Stimulated activated CD8-positive, alpha-beta memory T cell treated with anti-CD3 and anti-CD28 coated beads, Interleukin-15, amount 100 ng/mL, for 24 hours (primary cell): ENCODE measurements around the gene WWC2.

Source experiments
- DNase-seq: peaks from one replicate; pipeline ENCODE4 v3.0.0-alpha.2; 2020; ENCODE audit warnings: low read depth

The WWC2 gene

DNA sequence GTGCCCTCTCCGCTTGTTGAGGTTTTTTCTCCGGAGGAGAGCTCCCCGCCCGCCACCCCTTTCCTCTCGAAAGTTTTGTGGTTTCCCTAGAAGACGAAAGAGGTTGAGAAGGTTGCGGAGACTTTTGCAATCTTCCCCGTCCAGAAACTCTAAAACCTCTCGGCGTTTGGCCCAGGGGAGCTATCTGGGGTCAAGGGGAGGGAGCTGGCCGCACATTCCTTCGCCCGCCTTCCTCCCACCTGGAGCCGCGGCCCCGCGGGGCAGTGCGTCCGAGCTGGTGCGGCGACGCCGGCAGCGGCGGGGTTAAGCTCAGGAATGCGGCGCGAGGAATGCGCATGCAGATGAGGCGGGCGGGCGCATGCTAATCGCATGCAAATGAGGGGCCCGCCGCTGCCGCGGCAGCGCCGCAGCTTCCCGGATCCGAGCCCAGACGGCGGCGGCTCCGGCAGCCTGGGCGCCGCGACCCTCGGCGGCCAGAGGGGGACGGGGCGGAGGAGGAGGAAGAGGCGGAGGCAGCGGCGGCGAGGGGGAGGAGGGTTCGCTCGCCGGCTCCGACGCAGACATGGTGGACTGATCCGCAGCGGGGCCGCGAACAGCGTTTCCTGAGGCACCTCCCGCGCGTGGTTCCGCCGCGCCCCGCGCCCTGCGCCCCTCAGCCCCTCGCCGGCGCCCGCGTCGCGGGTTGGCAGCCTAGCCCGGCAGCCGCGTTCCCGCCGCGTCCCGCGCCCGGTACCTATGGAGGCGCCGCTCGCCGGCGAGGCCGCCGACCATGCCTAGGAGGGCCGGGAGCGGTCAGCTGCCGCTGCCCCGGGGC lies at the start of gene WWC2:
Gene WWC2, plus strand, starts transcription at position 535 of the 814 bp plus-strand sequence. Its CDS starts 235 bp downstream, at position 770.
- DNase-seq = peak; percentile 24

- no peak for DNase-seq
These were observed 45.4 kb upstream of the WWC2 start for GRCh38 chr4:183053681-183054080.

DNA sequence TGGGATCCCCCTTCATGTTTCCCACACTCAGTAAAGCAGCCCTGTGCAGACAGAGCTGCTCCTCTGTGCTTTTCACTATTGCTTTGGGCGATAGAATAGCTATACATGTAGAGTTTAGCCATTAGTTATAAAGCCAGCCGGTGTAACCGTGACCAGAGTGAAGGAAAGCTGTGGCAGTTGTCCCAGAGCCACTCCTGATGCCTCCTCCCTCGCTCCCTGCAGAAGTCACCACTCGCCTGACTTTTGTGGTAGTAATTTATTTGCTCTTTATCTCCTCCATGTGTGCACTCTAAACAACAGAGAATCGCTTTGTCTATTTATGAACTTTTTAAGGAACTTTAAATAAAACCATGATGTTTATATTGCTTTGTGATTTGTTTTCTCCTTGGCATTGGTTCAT lies 41.8 kb upstream of the WWC2 start:
- DNase-seq = no peak

- DNase-seq = no peak
These were observed 39.3 kb upstream of the WWC2 start for GRCh38 chr4:183059797-183060196.

GRCh38 chr4:183068502-183068901 lies 30.6 kb upstream of the WWC2 start:
- DNase-seq = no peak

DNA sequence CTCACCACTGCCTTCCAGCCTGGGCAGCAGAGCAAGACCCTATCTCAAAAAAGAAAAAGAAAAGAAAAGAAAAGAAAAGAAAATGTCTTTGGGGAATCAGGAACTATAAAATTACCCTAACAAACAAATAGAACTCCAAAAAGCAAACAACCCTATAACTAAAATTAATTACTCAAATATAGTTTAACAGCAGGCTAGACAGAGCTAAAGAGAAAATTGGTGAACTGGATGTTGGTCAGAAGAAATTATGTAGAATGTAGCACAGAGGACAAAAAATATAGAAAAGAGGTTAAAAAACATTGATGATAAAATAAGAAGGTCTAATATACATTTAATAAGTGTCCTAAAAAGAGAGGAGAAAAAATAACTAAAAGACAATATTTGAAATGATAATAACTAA lies 27.8 kb upstream of the WWC2 start:
- DNase-seq = no peak

DNA sequence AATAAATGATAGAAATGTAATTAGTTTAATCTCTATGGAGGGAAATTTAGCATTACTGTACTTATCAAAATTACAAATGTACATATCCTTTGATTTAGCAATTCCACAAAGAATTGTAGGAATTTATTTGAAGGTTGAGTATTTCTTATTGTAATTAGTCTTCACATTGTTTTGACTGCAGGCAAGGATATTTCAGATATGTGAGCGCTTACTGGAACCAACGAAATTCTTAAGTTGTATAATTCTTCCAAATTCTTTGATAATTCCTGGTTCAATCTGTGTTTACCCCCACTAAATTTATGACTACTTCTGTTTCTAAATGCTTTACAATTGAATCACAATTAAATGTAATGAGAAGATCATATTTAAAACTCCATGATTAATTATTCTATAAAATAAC lies 26.9 kb upstream of the WWC2 start:
- no peak for DNase-seq

GRCh38 chr4:183073838-183074145 lies 25.3 kb upstream of the WWC2 start:
- no peak for DNase-seq

GRCh38 chr4:183074288-183074990 lies 24.6 kb upstream of the WWC2 start:
- DNase-seq = no peak

DNA sequence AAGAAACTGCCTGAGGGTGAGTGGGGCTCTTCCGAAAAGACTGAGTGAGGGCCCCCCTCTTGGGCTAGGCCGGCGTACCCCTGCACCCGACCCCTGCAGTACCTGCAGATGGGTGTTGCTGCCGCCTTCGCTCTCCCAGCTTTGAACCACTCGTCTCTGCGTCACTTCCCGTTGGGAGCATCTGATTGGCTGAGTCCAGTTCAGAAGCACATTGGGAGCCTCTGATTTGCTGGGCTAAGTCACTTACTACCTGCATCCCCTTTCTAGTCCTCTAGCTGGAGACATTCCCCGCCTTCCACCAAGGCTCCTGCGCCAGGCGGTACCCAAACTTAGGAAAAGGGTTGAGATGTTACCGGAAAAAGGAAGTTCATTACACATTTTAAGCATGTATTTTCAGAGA lies 20.4 kb upstream of the WWC2 start:
- no peak for DNase-seq

GRCh38 chr4:183080372-183081115 lies 18.5 kb upstream of the WWC2 start:
- DNase-seq = no peak

GRCh38 chr4:183081116-183081469 lies 18.0 kb upstream of the WWC2 start:
- no peak for DNase-seq

DNA sequence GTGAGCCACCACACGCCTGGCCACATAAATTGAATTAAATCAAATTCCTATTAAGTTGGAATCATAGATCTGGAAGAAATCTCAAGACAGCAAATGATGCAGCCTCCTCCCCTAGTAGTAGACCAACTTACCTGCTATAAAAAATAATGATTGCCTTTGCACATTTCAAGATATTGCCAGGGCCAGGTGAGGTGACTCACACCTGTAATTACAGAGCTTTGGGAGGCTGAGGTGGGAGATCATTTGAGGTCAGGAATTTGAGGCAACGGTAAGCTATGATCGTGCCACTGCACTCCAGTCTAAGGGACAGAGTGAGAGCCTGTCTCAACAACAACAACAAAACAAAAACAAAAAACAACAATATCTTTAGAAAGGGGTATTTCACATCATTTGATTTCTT lies 17.0 kb upstream of the WWC2 start:
- no peak for DNase-seq

GRCh38 chr4:183094393-183095198 lies 4.5 kb upstream of the WWC2 start:
- no peak for DNase-seq

DNA sequence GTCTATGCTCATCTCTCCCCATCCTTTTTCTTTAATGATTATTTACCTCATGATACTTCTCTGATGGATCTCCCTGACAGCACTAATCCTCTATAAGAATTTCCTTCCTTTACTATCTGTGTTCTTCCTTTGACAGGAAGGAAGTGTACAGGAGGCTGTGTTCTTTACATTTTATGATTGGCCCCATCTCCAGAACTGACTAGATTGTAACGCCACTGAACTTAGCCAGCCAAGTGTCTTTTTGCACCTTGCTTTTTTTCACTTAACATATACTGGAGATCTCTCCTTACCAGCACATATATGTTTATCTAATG lies 3.9 kb upstream of the WWC2 start:
- no peak for DNase-seq

- DNase-seq = no peak
These were observed 2.6 kb upstream of the WWC2 start for GRCh38 chr4:183096276-183096965.

DNA sequence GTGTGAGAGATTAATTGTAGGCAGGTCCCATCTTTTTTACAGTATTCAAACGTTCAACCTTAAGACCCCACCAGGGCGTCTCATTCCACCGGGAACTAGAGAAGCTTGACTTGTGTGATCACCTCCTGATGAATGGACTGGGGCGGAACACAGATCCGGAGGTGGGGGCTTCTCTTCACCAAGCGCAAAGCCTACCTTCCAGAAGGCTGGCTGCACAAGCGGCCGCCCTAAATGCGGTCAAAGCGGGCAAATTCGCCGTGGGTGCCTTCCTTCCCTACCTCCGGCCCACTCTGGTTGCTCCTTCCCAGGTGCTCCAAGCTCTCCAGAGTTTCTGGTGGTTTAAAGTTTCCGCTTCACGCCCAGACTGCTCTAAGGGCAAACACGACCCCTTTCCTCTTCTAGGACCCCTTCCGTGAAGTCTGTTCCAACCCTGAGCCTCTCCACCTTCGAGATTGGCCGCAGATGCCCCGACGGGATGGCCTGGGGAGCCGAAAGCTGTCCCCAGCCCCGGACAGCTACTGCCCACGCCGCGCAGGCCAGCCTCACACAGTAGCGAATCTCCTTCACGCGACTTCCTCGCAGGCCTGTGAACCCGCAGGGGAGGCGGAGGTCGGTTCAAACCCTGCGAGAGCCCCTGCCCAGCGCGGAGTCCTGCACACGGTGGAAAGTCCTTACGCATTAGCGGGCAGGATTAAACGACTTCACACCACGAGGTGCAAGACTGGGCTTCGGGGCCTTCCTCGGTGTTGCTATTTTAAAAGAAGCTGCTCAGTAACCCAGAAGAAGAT lies 1.6 kb upstream of the WWC2 start:
- no peak for DNase-seq

GRCh38 chr4:183098019-183098722 lies 886 bp upstream of the WWC2 start:
- DNase-seq = no peak

DNA sequence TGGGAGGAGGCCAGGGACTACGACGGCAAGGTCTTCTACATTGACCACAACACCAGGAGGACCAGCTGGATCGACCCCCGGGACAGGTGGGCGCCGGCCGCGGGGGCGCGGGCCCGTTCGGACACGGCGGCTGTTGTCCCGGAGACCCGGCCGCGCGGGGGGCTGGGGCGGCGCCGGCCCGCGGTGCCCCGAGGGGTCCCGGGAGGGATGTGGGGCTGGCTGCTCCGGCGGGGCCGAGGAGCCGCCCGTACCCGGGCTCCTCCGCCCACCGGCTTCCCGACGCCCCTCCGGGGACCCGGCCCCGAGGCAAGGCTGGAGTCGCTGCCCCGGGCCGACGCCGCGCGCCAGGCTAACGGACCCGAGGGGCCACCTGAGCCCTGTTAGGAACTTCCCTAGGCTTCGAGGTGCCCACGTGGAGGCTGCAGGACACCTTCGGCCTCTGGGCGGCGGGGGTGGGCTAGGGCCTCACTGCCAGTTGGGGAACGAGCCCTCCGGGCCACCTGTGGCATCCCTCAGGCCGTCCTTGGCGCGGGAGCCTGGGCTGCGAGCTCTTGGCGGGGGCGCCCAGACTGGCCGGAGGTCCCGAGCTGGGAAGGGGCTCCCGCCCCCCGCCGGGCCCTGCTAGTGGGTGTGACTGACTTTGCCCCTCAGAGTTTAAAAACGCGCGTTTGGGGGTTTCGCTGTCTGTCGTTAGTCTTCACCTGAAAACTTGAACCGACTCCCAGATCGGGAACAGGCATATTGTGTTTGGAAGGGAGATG lies 660 bp downstream of the WWC2 start:
- DNase-seq = no peak

GRCh38 chr4:183100298-183100599 lies 1.2 kb downstream of the WWC2 start:
- DNase-seq = no peak
